ENCODE results near the gene SNRNP200. TPM values are rescaled to one million over a fixed set of nuclear protein-coding genes. Genes with fewer than 3 reads are reported as not detected.

Gene SNRNP200
- polyA plus RNA-seq, 1 donor (not counting 4 experiments of a cell fraction or from before 2014, with no cell fraction given) = 78.4 TPM

- H3K79me2 ChIP-seq (ENCODE audit: control insufficient read depth, insufficient read depth, low read length) = peaks cover 77% of the 10 kb centered on the region
- H3K9ac ChIP-seq (ENCODE audit: control insufficient read depth, extremely low read depth, insufficient read depth, low read length) = no peak overlapping the region
- FAIRE-seq (peak; percentile 43), DNase-seq (ENCODE audit: low read depth, low spot score) (no peak)
- no peak overlapping the region for H3K27ac ChIP-seq (ENCODE audit: control insufficient read depth, insufficient read depth, low read length)
- H3K4me3 ChIP-seq (ENCODE audit: control insufficient read depth in 2 of 3, extremely low read depth in 1 of 3, insufficient read depth in 2 of 3, low read depth in 1 of 3, low read length in 3 of 3) = no peak overlapping the region
- TF ChIP-seq CTCF (optimal IDR thresholded peaks at IDR 0.05 in 1 of 3, IDR thresholded peaks at IDR 0.05 in 1 of 3, conservative IDR thresholded peaks at IDR 0.05 in 1 of 3; ENCODE audit: extremely low read depth in 1 of 3, insufficient read depth in 2 of 3, low read length in 3 of 3) = no peak
- no peak for TF ChIP-seq EZH2 (IDR thresholded peaks at IDR 0.05; ENCODE audit: low read length)
- H3K9me3 ChIP-seq (ENCODE audit: control insufficient read depth, low read depth, low read length) = no peaks in the 10 kb centered on the region
- dilution Hi-C loops (cut with MboI; ENCODE audit: extremely low pct_ligation_motif_present, low sequenced_read_pairs) = no loop called here
- H3K36me3 ChIP-seq (ENCODE audit: control insufficient read depth in 2 of 2, extremely low read depth in 1 of 2, insufficient read depth in 2 of 2, low read length in 2 of 2) = peaks cover 9 to 12% of the 10 kb centered on the region in 2 experiments
- H3K4me1 ChIP-seq (ENCODE audit: control insufficient read depth, extremely low read depth, insufficient read depth, low read length) = peaks cover 35% of the 10 kb centered on the region
- H3K4me2 ChIP-seq (ENCODE audit: control insufficient read depth, extremely low read depth, insufficient read depth, low read depth, low read length) = no peak overlapping the region
- H2AFZ ChIP-seq (ENCODE audit: control insufficient read depth, low read length) = no peak overlapping the region
- H3K9me1 ChIP-seq (ENCODE audit: control insufficient read depth, extremely low read depth, insufficient read depth, low read length) = peaks cover 3% of the 10 kb centered on the region
- H3K27me3 ChIP-seq (ENCODE audit: control insufficient read depth, extremely low read depth, insufficient read depth, low read length) = no peaks in the 10 kb centered on the region
- H4K20me1 ChIP-seq (ENCODE audit: control insufficient read depth, extremely low read depth, insufficient read depth, low read length) = peaks cover 8% of the 10 kb centered on the region
These were observed 43.0 kb downstream of the SNRNP200 start for GRCh38 chr2:96262306-96262705.

- Histone ChIP-seq H4K20me1 (ENCODE audit: control insufficient read depth, extremely low read depth, insufficient read depth, low read length) (peaks cover 8% of the 10 kb centered on the region), H3K27me3 (ENCODE audit: control insufficient read depth, extremely low read depth, insufficient read depth, low read length) (no peaks in the 10 kb centered on the region), H2AFZ (ENCODE audit: control insufficient read depth, low read length) (no peak overlapping the region), H3K27ac (ENCODE audit: control insufficient read depth, insufficient read depth, low read length) (no peak overlapping the region), H3K9ac (ENCODE audit: control insufficient read depth, extremely low read depth, insufficient read depth, low read length) (no peak overlapping the region), H3K4me1 (ENCODE audit: control insufficient read depth, extremely low read depth, insufficient read depth, low read length) (peaks cover 31% of the 10 kb centered on the region), H3K79me2 (ENCODE audit: control insufficient read depth, insufficient read depth, low read length) (peaks cover 72% of the 10 kb centered on the region), H3K4me3 (ENCODE audit: control insufficient read depth in 2 of 3, extremely low read depth in 1 of 3, insufficient read depth in 2 of 3, low read depth in 1 of 3, low read length in 3 of 3) (no peak overlapping the region), H3K36me3 (ENCODE audit: control insufficient read depth in 2 of 2, extremely low read depth in 1 of 2, insufficient read depth in 2 of 2, low read length in 2 of 2) (peaks cover 11% of the 10 kb centered on the region in 2 experiments), H3K9me1 (ENCODE audit: control insufficient read depth, extremely low read depth, insufficient read depth, low read length) (no peaks in the 10 kb centered on the region), H3K9me3 (ENCODE audit: control insufficient read depth, low read depth, low read length) (no peaks in the 10 kb centered on the region), H3K4me2 (ENCODE audit: control insufficient read depth, extremely low read depth, insufficient read depth, low read depth, low read length) (no peak overlapping the region)
- TF ChIP-seq CTCF (optimal IDR thresholded peaks at IDR 0.05 in 1 of 3, IDR thresholded peaks at IDR 0.05 in 1 of 3, conservative IDR thresholded peaks at IDR 0.05 in 1 of 3; ENCODE audit: extremely low read depth in 1 of 3, insufficient read depth in 2 of 3, low read length in 3 of 3) = no peak
- TF ChIP-seq EZH2 (IDR thresholded peaks at IDR 0.05; ENCODE audit: low read length) = no peak
- DNase-seq (ENCODE audit: low read depth, low spot score) (no peak), FAIRE-seq (no peak)
- dilution Hi-C loops (cut with MboI; ENCODE audit: extremely low pct_ligation_motif_present, low sequenced_read_pairs) = no loop called here
These were observed 43.9 kb downstream of the SNRNP200 start for GRCh38 chr2:96261328-96262003.
